Limb (tissue), 2 donors: ENCODE data around the gene MCAT.
"Not testable (repeated sequence)": the region's sequence is repeated elsewhere in the genome, so short reads cannot be mapped to it uniquely, and the experiment has no call there.

Experiments used
- DNase-seq, 2 donors: peaks; one replicate each; pipeline ENCODE4 v3.0.0-alpha.2; 2016; ENCODE audit errors: extremely low spot score in 2 of 2

MCAT gene

DNA sequence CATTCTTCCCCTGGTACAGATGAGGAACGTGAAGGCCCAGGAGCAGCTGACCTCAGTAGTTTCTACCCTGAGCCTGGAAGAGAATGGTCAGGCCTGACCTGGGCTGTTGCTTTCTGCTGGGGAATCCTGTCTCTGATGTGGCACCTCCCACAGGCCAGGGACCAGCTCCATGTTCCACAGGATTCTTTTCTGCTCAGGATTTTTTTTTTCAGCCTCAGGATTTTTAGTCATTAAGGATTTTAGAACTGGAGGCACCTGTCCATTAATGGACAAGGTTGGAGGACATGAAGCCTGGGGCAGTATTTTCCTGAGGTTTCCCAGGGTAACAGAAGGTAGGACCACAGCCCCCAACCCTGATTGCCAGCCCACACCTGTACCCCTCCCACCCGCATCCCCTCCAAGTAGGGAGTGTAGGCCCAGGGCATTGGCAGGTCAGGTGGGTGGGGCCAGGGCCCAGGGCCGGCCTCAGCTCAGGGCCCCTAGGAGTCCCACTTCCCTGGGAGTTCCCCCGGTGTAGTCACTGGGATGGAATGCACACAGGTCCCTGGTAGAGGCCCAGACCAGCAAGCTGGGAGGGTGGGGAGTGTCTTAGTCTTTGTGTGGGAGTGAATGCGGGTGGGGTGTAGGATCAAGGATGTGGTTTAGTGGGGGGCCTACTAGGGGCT lies 16.6 kb downstream of the MCAT start:
- no peak for DNase-seq

- DNase-seq, result no peak
These were observed 24.2 kb downstream of the MCAT start for GRCh38 chr22:43118953-43119458.

GRCh38 chr22:43118024-43118849 lies 25.0 kb downstream of the MCAT start:
- DNase-seq, result no peak

DNA sequence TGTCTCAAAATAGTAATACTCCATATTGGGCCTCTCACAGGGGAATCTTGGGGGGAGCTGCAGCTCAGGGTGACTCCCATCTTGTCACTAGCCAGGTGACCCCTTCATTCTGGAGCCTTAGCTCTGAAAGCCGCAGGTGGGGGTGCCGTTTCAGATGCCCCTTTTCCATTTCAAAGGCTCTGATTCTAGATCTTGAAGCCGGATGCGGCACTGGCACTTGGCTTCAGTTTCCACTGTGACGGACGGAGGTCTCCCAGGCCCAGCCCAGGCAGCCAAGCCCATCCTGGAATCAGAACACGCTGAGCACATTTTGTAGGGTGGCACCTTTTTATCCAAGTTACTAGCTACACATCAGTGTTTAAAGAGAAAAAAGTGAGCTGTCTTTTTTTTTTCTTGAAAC lies 26.3 kb downstream of the MCAT start:
- no peak for DNase-seq

GRCh38 chr22:43114958-43115357 lies 28.2 kb downstream of the MCAT start:
- DNase-seq, result no peak

GRCh38 chr22:43113526-43114251 lies 29.5 kb downstream of the MCAT start:
- no peak for DNase-seq

GRCh38 chr22:43110927-43111623 lies 32.1 kb downstream of the MCAT start:
- peak in 1 of 2 donors; percentile 48 for DNase-seq

- DNase-seq, result peak; percentile 24 to 69
These were observed 32.7 kb downstream of the MCAT start, which contains the start of gene BIK for GRCh38 chr22:43110444-43110926. Gene BIK (plus strand): TSS chr22:43110750. CDS start chr22:43124023, 13,273 bp downstream.

DNA sequence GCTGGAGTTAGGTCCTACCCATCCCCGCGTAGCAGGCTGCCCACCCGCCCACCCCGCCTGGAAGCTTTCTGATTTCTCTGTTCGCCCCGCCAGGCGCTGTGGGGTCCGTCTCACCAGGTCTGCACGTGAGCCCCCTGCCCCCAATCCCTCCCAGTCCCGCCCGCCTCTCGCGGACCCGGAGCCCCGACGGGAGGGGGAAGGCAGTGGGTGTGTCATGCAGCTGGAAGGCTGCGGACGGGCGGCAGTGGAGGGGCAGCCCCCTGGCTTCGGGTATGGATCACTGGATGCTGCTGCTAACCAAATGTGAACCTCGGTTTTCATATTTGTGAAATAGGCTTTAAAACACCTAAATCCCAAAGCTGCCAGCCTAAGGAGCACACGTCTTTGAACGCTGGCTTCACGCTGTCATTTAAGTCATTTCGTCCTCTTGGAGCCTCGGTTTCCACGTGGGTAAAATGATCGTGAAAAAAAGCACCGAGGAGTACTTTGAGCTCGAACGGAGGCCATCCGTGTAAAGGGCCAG lies 33.2 kb downstream of the MCAT start:
- DNase-seq, result peak in 1 of 2 donors; percentile 55

DNA sequence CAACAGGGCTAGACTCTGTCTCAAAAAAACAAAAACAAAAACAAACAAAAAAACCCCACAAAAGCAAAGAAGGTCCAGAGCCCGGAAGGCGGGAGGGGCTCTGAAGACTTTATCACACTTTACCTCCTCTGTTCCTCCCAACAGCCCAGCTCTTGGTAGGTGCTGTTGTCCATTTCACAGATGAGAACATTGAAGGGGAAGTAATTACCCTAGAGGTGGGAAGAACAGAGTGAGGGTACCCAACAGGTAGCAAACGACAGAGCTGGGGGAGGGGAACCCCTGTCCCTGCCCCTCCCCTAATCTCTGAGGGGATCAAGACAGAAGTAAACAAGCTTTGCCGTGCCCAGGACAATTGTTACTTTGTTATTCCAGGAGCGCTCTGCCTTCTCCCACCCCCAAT lies 33.7 kb downstream of the MCAT start:
- no peak for DNase-seq

- no peak for DNase-seq
These were observed 36.9 kb downstream of the MCAT start for GRCh38 chr22:43106302-43106701.

- not testable (repeated sequence) for DNase-seq
These were observed 38.2 kb downstream of the MCAT start for GRCh38 chr22:43104950-43105349.

- not testable (repeated sequence) for DNase-seq
These were observed 39.1 kb downstream of the MCAT start for GRCh38 chr22:43104056-43104625.

GRCh38 chr22:43101306-43101705 lies 41.9 kb downstream of the MCAT start:
- DNase-seq, result no peak

DNA sequence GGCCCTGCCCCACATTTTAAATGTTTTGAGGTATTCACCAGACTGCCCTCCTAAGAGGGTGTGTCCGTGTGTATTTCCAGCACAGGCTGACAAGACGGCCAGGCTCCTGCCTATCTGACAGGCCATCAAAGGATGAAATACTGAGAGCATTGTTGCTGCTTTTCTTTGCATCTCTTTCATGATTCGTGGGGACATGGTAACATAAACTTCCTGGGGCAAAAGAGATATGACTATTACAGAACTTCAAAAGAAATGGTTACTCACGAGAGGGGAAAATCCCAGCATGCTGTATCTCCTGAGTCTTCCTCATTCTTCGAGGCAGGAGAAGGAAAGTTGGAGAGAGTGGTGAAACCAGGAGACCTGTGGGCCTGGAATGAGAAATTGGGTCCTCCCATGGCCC lies 43.0 kb downstream of the MCAT start:
- no peak for DNase-seq

DNA sequence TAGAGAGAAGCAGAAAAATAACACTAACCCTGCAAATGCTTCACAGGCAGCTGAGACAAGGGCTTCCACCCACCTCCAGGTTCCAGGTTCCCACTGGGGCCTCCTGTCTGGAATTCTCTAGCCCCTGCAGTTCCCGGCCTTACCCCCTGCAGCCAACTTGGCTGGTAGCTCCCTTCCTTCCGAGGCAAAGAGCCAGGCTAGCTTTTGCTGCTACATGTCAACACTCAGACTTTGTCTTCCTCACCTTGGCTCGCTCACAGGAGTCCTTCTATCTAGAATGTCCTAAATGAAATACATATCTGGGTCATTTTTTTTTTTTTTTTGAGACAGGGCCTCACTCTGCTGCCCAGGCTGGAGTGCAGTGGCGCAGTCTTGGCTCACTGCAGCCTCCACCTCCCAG lies 44.1 kb downstream of the MCAT start:
- DNase-seq, result no peak

GRCh38 chr22:43098356-43098755 lies 44.8 kb downstream of the MCAT start:
- no peak for DNase-seq

DNA sequence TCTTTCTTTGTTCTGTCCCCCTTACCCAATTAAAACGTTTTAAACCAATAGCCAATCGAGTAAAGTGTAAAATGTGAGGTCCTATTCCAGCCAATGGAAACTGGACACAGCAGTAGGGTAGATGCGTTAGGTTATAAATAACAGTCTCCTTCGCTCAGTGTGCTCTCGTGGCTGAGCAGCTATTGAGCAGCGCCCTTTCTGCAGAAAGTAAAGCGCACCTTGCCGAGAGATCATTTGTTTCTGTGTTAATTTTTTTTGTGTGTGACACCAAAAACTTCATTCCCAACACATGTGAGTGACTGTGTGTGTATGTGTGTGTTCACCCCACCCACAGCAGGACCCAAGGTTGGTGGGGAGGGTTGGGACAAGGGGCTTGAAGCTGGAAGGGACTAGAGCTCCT lies 46.8 kb downstream of the MCAT start:
- DNase-seq, result no peak

DNA sequence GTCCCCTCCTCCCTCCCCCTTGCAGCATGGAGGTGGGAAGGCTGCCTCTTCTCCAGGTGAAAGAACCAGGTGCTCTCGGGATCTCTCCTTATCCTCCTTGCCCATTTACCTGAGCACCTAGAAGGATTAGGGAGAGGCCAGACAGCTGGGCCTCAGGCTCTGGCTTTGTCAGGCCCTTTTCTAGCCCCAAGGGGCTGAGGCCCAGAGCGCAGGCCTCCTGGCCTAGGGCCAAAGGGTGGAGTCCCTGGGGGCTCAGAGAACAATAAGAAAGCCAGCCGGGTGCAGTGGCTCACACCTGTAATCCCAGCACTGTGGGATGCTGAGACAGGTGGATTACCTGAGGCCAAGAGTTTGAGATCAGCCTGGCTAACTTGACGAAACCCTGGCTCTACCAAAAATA lies 48.6 kb downstream of the MCAT start:
- no peak for DNase-seq

DNA sequence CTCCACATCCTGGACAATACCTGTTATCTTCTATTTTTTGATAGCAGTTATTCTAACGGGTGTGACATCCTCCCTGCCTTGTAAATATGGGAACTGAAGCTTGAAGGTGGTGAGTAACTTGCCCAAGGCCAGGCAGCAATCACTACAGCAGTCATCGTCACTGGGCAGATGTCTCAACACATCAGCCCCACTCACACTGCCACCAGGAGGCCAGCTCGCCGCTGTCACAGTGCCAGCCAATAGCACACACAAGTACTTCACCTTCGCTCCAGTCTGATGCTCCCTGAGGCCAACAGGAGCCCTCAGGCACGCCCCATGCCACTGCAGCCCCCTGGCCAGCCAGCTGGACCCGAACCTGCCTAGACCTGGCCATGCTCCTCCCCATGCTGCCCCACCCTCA lies 49.1 kb downstream of the MCAT start:
- DNase-seq, result no peak

- DNase-seq, result no peak
These were observed 51.1 kb downstream of the MCAT start for GRCh38 chr22:43092085-43092484.
